HFFc6 (cell line): Measurements from ENCODE around the gene FAT1. TPM values are rescaled to one million over a fixed set of nuclear protein-coding genes. Genes with fewer than 3 reads are reported as not detected.
A peak's percentile ranks its signal among the peaks of the same experiment; 100 is the strongest.

Experiments
- DNase-seq: peaks from one replicate; pipeline ENCODE4 v3.0.0-alpha.2; 2018
- H3K27ac Mint-ChIP-seq: 2 replicates; pipeline ENCODE4 v1.8.0; 2020; ENCODE audit warnings: mild to moderate bottlenecking, mixed read lengths
- H3K27me3 Mint-ChIP-seq: 2 replicates; pipeline ENCODE4 v1.8.0; 2021; ENCODE audit warnings: mild to moderate bottlenecking, moderate library complexity, mixed read lengths; ENCODE audit not compliant: insufficient read depth
- H3K36me3 Mint-ChIP-seq: 2 replicates; pipeline ENCODE4 v1.8.0; 2021; ENCODE audit warnings: low read depth, mixed read lengths
- H3K4me1 Mint-ChIP-seq: 2 replicates; pipeline ENCODE4 v1.8.0; 2020; ENCODE audit warnings: low read depth, mixed read lengths
- H3K4me3 Mint-ChIP-seq: 2 replicates; pipeline ENCODE4 v1.8.0; 2020; ENCODE audit warnings: mild to moderate bottlenecking, moderate library complexity, mixed read lengths
- H3K9me3 Mint-ChIP-seq: 2 replicates; pipeline ENCODE4 v1.8.0; 2020; ENCODE audit warnings: mild to moderate bottlenecking, mixed read lengths
- CTCF ChIP-seq: fragments of 200-600 bp; sonication (generic); IDR thresholded peaks from 2 replicates; pipeline ENCODE4 v1.5.0; 2021; ENCODE audit warnings: antibody characterized with exemption, mild to moderate bottlenecking
- total RNA-seq, 6 experiments: library from RNA; stranded (reverse); fragmentation: NEBNext Ultra II Directional; extraction: Animal tissue kit (Norgen Biotek cat#: 25700); gene quantifications; 2 replicates in 1 of 6; 3 replicates in 5 of 6; pipeline ENCODE4 v1.2.3, GENCODE V29; 2021

The FAT1 gene
- total RNA-seq, 6 experiments from 2014 or later = 238 to 483 (median 287) TPM

- Mint-ChIP-seq H3K4me1 (no peaks in the 10 kb centered on the region), H3K27ac (no peak overlapping the region)
Measured at GRCh38 chr4:186587416-186588018, 136.1 kb downstream of the FAT1 start.

GRCh38 chr4:186586205-186586604 is 137.5 kb downstream of the FAT1 start:
- peak overlapping the region; percentile 45 for H3K27ac Mint-ChIP-seq
- TF ChIP-seq CTCF = no peak
- H3K4me1 Mint-ChIP-seq = no peaks in the 10 kb centered on the region
- no peak overlapping the region for H3K4me3 Mint-ChIP-seq
- H3K27me3 Mint-ChIP-seq = peaks cover 19% of the 10 kb centered on the region
- no peak for DNase-seq
- peaks cover 4% of the 10 kb centered on the region; the same call in 1 of the 2 replicates for H3K9me3 Mint-ChIP-seq
- peaks cover 58% of the 10 kb centered on the region for H3K36me3 Mint-ChIP-seq

More at GRCh38 chr4:186587416-186588018, 136.1 kb downstream of the FAT1 start:
- peaks cover 60% of the 10 kb centered on the region for H3K36me3 Mint-ChIP-seq
- H3K4me3 Mint-ChIP-seq = no peak overlapping the region
- peaks cover 17% of the 10 kb centered on the region for H3K27me3 Mint-ChIP-seq
- peak; percentile 41 for DNase-seq
- TF ChIP-seq CTCF = peak; percentile 97
- H3K9me3 Mint-ChIP-seq = peaks cover 4% of the 10 kb centered on the region; the same call in 1 of the 2 replicates

DNA sequence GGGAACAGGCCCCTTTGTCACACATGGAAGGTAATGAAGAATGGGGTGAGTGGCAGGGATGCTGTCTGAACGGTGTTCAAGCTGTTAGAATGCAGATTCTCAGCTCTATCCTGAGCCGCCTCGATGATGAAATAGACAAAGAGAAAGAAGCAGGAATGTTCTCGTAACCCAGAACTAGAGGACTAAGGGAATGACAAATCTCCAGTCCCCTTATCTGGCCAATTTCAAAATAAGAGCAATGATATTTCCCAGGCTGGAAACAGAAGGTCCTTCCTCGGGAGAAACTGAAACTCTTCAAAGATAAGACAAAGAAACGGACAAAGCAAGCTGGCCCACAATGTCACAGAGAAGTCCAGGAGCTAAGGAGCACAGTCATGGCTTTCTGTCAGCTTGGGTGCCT is 138.7 kb downstream of the FAT1 start:
- peaks cover 23% of the 10 kb centered on the region for H3K27me3 Mint-ChIP-seq
- TF ChIP-seq CTCF = no peak
- no peaks in the 10 kb centered on the region for H3K4me1 Mint-ChIP-seq
- peaks cover 4% of the 10 kb centered on the region; the same call in 1 of the 2 replicates for H3K9me3 Mint-ChIP-seq
- peaks cover 58% of the 10 kb centered on the region for H3K36me3 Mint-ChIP-seq
- no peak overlapping the region for H3K4me3 Mint-ChIP-seq
- DNase-seq = no peak
- H3K27ac Mint-ChIP-seq = peak overlapping the region; percentile 19

DNA sequence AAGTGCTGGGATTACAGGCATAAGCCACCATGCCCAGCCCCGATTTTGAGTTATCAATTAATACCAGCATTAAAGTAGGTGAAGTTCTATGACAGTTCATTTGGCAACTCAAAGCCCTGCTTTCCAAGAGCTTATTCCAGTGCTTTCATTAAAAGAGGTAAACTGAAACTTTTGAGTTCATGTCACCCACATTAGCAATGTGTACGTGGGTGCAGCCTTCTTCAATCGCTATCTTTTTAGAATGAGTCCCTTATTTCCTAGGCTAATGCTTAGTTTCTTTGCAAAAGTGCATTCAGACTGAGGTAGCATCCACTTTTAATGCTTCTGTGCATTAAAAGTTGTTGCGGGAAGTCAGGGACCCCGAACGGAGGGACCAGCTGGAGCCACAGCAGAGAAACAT is 142.2 kb downstream of the FAT1 start:
- Mint-ChIP-seq H3K36me3 (peaks cover 43% of the 10 kb centered on the region), H3K27me3 (peaks cover 32% of the 10 kb centered on the region), H3K4me3 (no peak overlapping the region), H3K9me3 (peaks cover 2% of the 10 kb centered on the region; the same call in 1 of the 2 replicates), H3K27ac (no peak overlapping the region), H3K4me1 (no peaks in the 10 kb centered on the region)
- no peak for DNase-seq
- TF ChIP-seq CTCF = no peak

DNA sequence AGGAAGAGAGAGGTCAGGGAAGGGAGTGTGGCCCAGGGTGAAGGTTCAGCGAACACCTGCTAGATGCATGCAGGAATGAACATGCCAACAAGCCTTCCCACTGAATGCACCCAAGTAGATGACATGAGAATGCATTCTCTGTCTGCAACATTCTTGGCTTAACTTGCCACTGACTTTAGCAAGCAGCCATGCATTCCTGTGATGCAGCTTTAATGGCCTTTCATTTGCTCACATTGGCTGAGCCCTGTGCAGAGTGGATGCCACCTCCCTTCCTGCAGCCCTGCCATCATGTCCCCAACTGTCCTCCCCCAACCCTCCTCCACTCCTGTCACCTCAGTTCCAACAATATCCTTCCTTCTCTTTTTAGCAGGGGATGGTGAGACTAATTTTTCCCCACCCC is 143.0 kb downstream of the FAT1 start:
- Mint-ChIP-seq H3K36me3 (peaks cover 36% of the 10 kb centered on the region), H3K27me3 (peaks cover 32% of the 10 kb centered on the region), H3K4me1 (peaks cover 5% of the 10 kb centered on the region; the same call in 1 of the 2 replicates), H3K9me3 (no peaks in the 10 kb centered on the region), H3K27ac (peak overlapping the region; percentile 33; the same call in 1 of the 2 replicates), H3K4me3 (no peak overlapping the region)
- no peak for DNase-seq
- TF ChIP-seq CTCF = no peak
